Karpas-422 (cell line): Measurements from ENCODE around the gene GBA3. TPM values are rescaled to one million over a fixed set of nuclear protein-coding genes. Genes with fewer than 3 reads are reported as not detected.

Experiments used
- DNase-seq: peaks from one replicate; pipeline ENCODE4 v3.0.0-alpha.2; 2015
- H2AFZ ChIP-seq: fragments of 200-600 bp; sonication (generic); 2 replicates; pipeline ENCODE4 v1.6.1; 2014; ENCODE audit warnings: antibody characterized with exemption, low read length, mixed read lengths
- H3K27ac ChIP-seq: fragments of 200-600 bp; sonication (generic); 2 replicates; pipeline ENCODE4 v1.5.1; 2014; ENCODE audit warnings: mild to moderate bottlenecking, low read length, moderate library complexity
- H3K27me3 ChIP-seq: fragments of 200-600 bp; sonication (generic); 2 replicates; pipeline ENCODE4 v1.6.1; 2014; ENCODE audit warnings: low read length, mixed read lengths
- H3K36me3 ChIP-seq: fragments of 200-600 bp; sonication (generic); 2 replicates; pipeline ENCODE4 v1.6.1; 2014; ENCODE audit warnings: low read length, mixed read lengths; ENCODE audit not compliant: insufficient read depth
- H3K4me1 ChIP-seq: fragments of 200-600 bp; sonication (generic); 2 replicates; pipeline ENCODE4 v1.6.1; 2014; ENCODE audit warnings: mild to moderate bottlenecking, low read length, mixed read lengths
- H3K4me2 ChIP-seq: fragments of 200-600 bp; sonication (generic); 2 replicates; pipeline ENCODE4 v1.6.1; 2014; ENCODE audit warnings: low read length, low read depth, mild to moderate bottlenecking; ENCODE audit not compliant: poor library complexity, severe bottlenecking
- H3K4me3 ChIP-seq: fragments of 200-600 bp; sonication (generic); 2 replicates; pipeline ENCODE4 v1.5.1; 2014; ENCODE audit warnings: mild to moderate bottlenecking, antibody characterized with exemption, low read length, mixed read lengths
- H3K79me2 ChIP-seq: fragments of 200-600 bp; sonication (generic); 2 replicates; pipeline ENCODE4 v1.6.1; 2014; ENCODE audit warnings: mild to moderate bottlenecking, low read length, mixed read lengths
- H3K9ac ChIP-seq: fragments of 200-600 bp; sonication (generic); 2 replicates; pipeline ENCODE4 v1.6.0; 2014; ENCODE audit warnings: low read length
- H3K9me2 ChIP-seq: fragments of 200-600 bp; sonication (generic), shearing (Covaris generic); replicated peaks from 2 replicates; pipeline ENCODE4 v1.6.0; 2014; ENCODE audit warnings: mild to moderate bottlenecking, low read length, moderate library complexity; ENCODE audit not compliant: insufficient read depth
- H3K9me3 ChIP-seq: fragments of 300-700, 200-600 bp; sonication (generic); 2 replicates; pipeline ENCODE4 v1.6.1; 2014; ENCODE audit warnings: low read length, mixed read lengths
- H4K20me1 ChIP-seq: fragments of 200-600 bp; sonication (generic); 2 replicates; pipeline ENCODE4 v1.6.1; 2014; ENCODE audit warnings: mild to moderate bottlenecking, antibody characterized with exemption, low read length, low read depth; ENCODE audit not compliant: insufficient read depth
- total RNA-seq: library from RNA; depleted of rRNA; stranded (reverse); fragments of >200 nt; shearing (Covaris generic); gene quantifications from 2 replicates; pipeline ENCODE4 v1.2.3, GENCODE V29; 2014; ENCODE audit warnings: low replicate concordance

Gene GBA3
- total RNA-seq, 1 experiment from 2014 or later: not detected

DNA sequence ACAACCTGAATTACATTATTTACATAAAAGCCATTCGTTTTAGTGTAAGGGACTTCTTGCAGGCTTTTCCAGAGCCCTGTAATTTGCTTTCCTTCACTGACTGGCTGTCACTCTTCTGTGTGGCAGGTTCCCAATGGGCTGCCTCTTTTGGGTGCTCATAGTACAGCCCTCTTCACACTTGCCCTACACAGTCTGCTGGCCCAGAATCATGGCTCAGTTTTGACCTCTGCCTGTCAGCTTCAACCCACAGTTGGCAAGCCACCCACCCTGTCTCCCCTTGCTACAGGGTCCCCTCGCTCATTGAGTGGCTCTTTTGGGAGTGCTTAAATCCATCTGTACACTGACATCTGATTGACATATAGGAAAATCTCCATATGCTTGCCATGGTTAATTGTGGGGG, 97.9 kb downstream of the GBA3 start:
- Histone ChIP-seq H4K20me1 (no peaks in the 10 kb centered on the region), H3K4me1 (no peaks in the 10 kb centered on the region), H3K9me2 (no peaks in the 10 kb centered on the region; the same call in 1 of the 2 replicates), H3K36me3 (no peaks in the 10 kb centered on the region), H3K27me3 (no peaks in the 10 kb centered on the region), H3K9ac (no peak overlapping the region), H3K79me2 (no peaks in the 10 kb centered on the region), H3K4me2 (no peak overlapping the region), H2AFZ (no peak overlapping the region), H3K4me3 (no peak overlapping the region), H3K27ac (no peak overlapping the region), H3K9me3 (peaks cover 9% of the 10 kb centered on the region; the same call in 1 of the 2 replicates)
- no peak for DNase-seq

DNA sequence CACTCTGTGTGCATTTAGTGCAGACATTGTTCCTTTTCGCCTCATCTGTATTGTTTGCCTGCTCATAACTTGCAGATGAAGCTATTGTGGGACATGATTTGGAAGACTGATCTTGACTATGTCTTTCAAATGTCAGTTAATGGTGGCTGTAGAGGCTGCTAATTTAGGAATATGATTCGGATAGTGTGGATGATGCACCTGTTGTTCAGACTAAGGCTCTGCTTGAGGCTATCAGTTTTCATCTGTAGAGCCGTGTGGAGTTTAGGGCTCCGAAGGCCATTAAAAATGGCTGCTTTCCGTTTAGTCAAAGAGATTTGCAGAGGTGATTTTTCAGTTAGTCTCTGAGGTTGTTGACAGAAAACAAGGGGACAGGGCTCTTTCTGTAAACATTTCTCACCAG, 102.0 kb downstream of the GBA3 start:
- no peaks in the 10 kb centered on the region for H4K20me1 ChIP-seq
- no peaks in the 10 kb centered on the region for H3K27me3 ChIP-seq
- no peak overlapping the region for H3K9ac ChIP-seq
- H3K36me3 ChIP-seq: no peaks in the 10 kb centered on the region
- H3K4me3 ChIP-seq: no peak overlapping the region
- H3K79me2 ChIP-seq: no peaks in the 10 kb centered on the region
- no peak overlapping the region for H2AFZ ChIP-seq
- no peak for DNase-seq
- H3K4me2 ChIP-seq: no peak overlapping the region
- H3K9me3 ChIP-seq: peaks cover 5% of the 10 kb centered on the region; the same call in 1 of the 2 replicates
- no peak overlapping the region for H3K27ac ChIP-seq
- H3K4me1 ChIP-seq: no peaks in the 10 kb centered on the region
- no peaks in the 10 kb centered on the region; the same call in 1 of the 2 replicates for H3K9me2 ChIP-seq

DNA sequence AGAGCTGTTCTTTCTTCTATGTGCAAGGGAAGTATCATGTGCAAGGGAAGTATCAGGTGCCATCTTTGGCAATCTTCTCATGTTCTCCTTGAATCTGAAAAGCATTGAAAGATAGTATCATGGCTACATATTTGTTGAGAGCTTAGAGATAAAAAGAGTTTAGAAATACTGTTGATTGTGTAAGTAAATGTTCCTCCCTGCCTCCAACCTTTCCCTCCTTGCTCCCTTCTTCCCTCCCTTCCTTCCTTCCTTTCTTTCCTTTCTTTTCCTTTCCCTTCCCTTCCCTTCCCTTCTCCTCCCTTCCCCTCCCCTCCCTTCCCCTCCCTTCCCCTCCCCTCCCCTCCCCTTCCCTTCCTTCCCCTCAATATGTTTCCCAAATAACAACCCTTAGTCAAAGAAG, 108.7 kb downstream of the GBA3 start:
- no peaks in the 10 kb centered on the region for H3K79me2 ChIP-seq
- no peak for DNase-seq

DNA sequence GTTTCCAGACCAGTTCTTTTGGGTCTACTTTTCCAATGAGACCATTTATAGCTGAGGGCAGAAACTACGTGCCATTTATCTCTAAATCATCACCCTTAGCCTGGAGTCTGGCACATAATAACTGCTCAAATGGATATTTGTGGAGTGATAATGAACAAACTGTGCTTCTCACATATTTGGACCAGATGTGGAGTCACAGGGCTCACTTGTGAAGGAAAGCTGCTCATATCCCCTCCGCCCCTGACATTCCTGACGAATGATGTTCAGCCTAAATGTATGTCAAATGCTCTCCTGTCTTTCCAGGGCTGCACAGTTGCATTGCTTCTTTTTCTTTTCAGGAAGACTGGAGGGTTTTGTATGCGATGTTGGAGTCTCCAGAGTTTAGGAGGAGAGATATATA, 110.1 kb downstream of the GBA3 start:
- Histone ChIP-seq H3K9me2 (no peaks in the 10 kb centered on the region), H3K79me2 (no peaks in the 10 kb centered on the region), H3K4me2 (no peak overlapping the region), H4K20me1 (no peaks in the 10 kb centered on the region), H3K4me3 (no peak overlapping the region), H2AFZ (no peak overlapping the region), H3K27me3 (no peaks in the 10 kb centered on the region), H3K9me3 (no peaks in the 10 kb centered on the region), H3K4me1 (no peaks in the 10 kb centered on the region), H3K27ac (no peak overlapping the region), H3K36me3 (no peaks in the 10 kb centered on the region), H3K9ac (no peak overlapping the region)
- no peak for DNase-seq

More for the DNA sequence above, 108.7 kb downstream of the GBA3 start:
- H3K9ac ChIP-seq: no peak overlapping the region
- H3K4me1 ChIP-seq: no peaks in the 10 kb centered on the region
- H3K4me2 ChIP-seq: no peak overlapping the region
- H3K9me2 ChIP-seq: no peaks in the 10 kb centered on the region
- no peaks in the 10 kb centered on the region for H3K27me3 ChIP-seq
- H3K27ac ChIP-seq: no peak overlapping the region
- no peak overlapping the region for H2AFZ ChIP-seq
- H3K9me3 ChIP-seq: no peaks in the 10 kb centered on the region
- H4K20me1 ChIP-seq: no peaks in the 10 kb centered on the region
- no peaks in the 10 kb centered on the region for H3K36me3 ChIP-seq
- no peak overlapping the region for H3K4me3 ChIP-seq

DNA sequence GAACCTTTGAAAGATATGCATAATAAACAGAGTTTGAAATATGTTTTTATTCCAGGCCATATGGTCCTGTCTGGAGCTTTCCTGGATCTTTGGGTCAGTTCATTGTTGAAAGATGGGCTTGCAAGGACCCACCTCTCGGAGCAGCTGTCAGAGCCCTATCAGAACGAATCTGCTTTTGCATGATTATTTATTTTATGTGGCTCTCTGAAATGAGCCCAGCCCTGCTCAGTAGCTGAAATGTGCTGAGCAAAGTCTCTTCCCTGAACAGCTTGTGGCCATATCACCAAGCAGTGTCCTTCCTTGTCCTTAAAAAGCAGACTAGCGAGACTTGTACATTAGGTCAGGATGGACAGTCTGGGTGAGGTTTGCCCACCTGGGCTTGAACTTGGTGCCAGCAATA, 110.8 kb downstream of the GBA3 start:
- DNase-seq: no peak
- H2AFZ ChIP-seq: no peak overlapping the region
- H3K79me2 ChIP-seq: no peaks in the 10 kb centered on the region
- H4K20me1 ChIP-seq: no peaks in the 10 kb centered on the region
- H3K27ac ChIP-seq: no peak overlapping the region
- no peaks in the 10 kb centered on the region for H3K9me3 ChIP-seq
- H3K36me3 ChIP-seq: no peaks in the 10 kb centered on the region
- H3K4me2 ChIP-seq: no peak overlapping the region
- no peaks in the 10 kb centered on the region for H3K9me2 ChIP-seq
- H3K4me1 ChIP-seq: no peaks in the 10 kb centered on the region
- H3K9ac ChIP-seq: no peak overlapping the region
- no peaks in the 10 kb centered on the region for H3K27me3 ChIP-seq
- H3K4me3 ChIP-seq: no peak overlapping the region

DNA sequence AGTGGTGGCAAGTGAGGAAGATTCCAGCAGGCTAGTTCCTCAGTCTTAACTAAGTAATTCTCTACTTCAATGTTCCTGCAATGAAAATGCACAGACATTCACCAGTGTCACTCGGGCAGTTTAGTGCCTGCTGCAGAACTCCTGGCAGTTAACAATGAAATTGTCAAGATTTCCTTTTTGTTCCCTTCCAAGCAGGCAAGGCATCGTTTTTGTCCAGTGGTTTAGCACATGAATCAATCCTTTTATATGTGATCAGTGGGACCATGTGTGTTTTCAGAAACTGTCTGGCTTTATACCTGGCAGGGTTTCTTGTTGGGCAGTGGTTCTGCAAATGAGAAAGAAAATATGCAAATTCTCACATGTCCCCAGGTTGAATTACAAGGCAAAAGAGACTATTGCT, 122.2 kb downstream of the GBA3 start:
- Histone ChIP-seq H3K9ac (no peak overlapping the region), H3K4me3 (no peak overlapping the region), H4K20me1 (no peaks in the 10 kb centered on the region), H2AFZ (no peak overlapping the region), H3K4me1 (no peaks in the 10 kb centered on the region), H3K36me3 (no peaks in the 10 kb centered on the region), H3K79me2 (no peaks in the 10 kb centered on the region), H3K9me2 (no peaks in the 10 kb centered on the region; the same call in 1 of the 2 replicates), H3K27ac (no peak overlapping the region), H3K4me2 (no peak overlapping the region), H3K9me3 (no peaks in the 10 kb centered on the region), H3K27me3 (no peaks in the 10 kb centered on the region)
- no peak for DNase-seq

DNA sequence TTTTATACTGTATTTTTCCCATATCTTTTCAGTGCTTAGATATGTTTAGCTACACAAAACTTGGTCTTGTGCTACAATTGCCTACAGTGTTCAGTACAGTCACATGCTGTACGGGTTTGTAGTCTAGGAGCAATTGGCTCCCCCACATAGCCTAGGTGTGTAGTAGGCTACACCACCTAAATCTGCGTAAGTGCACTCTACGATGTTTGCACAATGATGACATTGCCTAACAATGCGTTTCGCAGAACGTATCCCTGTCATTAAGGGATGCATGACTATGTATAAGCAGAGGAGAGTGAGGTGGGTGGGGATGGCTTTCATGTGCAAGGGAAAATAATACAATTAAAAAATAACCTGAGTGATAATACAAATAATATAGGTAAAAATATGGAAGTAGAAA, 131.4 kb downstream of the GBA3 start:
- Histone ChIP-seq H3K79me2 (no peaks in the 10 kb centered on the region), H3K4me1 (no peaks in the 10 kb centered on the region), H3K36me3 (no peaks in the 10 kb centered on the region), H3K4me3 (no peak overlapping the region), H3K9me3 (no peaks in the 10 kb centered on the region), H3K9me2 (no peaks in the 10 kb centered on the region), H3K27ac (no peak overlapping the region), H2AFZ (no peak overlapping the region), H3K27me3 (no peaks in the 10 kb centered on the region), H3K9ac (no peak overlapping the region), H3K4me2 (no peak overlapping the region), H4K20me1 (no peaks in the 10 kb centered on the region)
- DNase-seq: no peak

DNA sequence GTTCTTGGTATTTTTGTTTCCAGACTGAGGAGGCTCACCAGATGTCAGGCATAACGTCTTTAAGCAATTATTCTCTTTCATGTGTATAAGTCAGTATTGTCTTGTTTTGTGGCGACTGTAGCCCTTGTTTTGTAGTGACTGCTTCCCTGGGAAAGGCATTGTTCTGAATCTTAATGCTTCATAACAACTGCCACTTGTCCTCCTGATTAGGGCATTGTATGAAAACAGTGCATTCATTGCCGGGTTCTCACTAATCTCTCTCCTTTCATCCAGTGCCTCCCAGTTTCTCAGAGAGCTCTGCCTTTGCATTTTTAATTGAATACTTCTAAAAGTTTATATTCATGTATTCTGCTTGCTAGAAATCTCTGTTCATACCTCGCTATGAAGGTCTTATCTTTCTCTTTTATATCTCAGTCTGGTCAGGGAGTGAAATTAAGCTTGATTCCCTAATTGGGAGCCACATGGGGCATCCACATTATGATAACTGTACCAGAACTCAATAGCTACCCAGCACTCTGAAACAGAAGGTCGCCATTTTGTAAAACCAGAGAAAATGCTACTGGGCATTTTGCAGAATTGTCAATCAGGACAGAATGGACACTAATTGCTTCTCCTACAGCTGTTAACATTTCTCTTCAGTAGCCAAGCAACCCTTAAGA, 149.8 kb downstream of the GBA3 start:
- no peak overlapping the region for H3K4me2 ChIP-seq
- H3K27me3 ChIP-seq: no peaks in the 10 kb centered on the region
- no peaks in the 10 kb centered on the region for H4K20me1 ChIP-seq
- H3K4me1 ChIP-seq: no peaks in the 10 kb centered on the region
- H3K9ac ChIP-seq: no peak overlapping the region
- H2AFZ ChIP-seq: no peak overlapping the region
- no peak overlapping the region for H3K27ac ChIP-seq
- H3K4me3 ChIP-seq: no peak overlapping the region
- no peaks in the 10 kb centered on the region for H3K36me3 ChIP-seq
- no peaks in the 10 kb centered on the region for H3K9me2 ChIP-seq
- no peaks in the 10 kb centered on the region; the same call in 1 of the 2 replicates for H3K9me3 ChIP-seq
- no peak for DNase-seq
- H3K79me2 ChIP-seq: no peaks in the 10 kb centered on the region
